ENCODE data around the gene FMR1. TPM values are rescaled to one million over a fixed set of nuclear protein-coding genes. Genes with fewer than 3 reads are reported as not detected.
A peak's percentile ranks its signal among the peaks of the same experiment; 100 is the strongest.

FMR1 gene
- 29.7 TPM for total RNA-seq

- TF ChIP-seq POLR2A (IDR thresholded peaks at IDR 0.05) (peak in 1 of 2 donors; percentile 26), POLR2AphosphoS5 (IDR thresholded peaks at IDR 0.05; ENCODE audit: insufficient read depth in 1 of 2, low read depth in 1 of 2) (peak; percentile 76 to 77), CTCF (IDR thresholded peaks at IDR 0.05) (no peak)
Measured at GRCh38 chrX:147911192-147912022, at the start of gene FMR1. Gene FMR1, plus strand, starts transcription at chrX:147911919. Its CDS starts 261 bp downstream, at chrX:147912180.

GRCh38 chrX:147875866-147876596 lies 35.7 kb upstream of the FMR1 start:
- TF ChIP-seq CTCF (IDR thresholded peaks at IDR 0.05) (no peak), POLR2A (IDR thresholded peaks at IDR 0.05) (no peak), POLR2AphosphoS5 (IDR thresholded peaks at IDR 0.05; ENCODE audit: insufficient read depth in 1 of 2, low read depth in 1 of 2) (no peak)
- no peaks in the 10 kb centered on the region for H3K27me3 ChIP-seq
- intact Hi-C loops (cut with DNase I) = no loop called here

More at GRCh38 chrX:147911192-147912022, at the start of gene FMR1:
- peak within 1 kb of the TSS; percentile 56 to 74 for H3K4me3 ChIP-seq
- peaks cover 24% of the 10 kb centered on the region for H3K4me1 ChIP-seq
- no peaks in the 10 kb centered on the region for H3K36me3 ChIP-seq
- DNase-seq (ENCODE audit: extremely low spot score in 2 of 2) = no peak
- H3K27ac ChIP-seq = peak within 1 kb of the TSS; percentile 94
- no peaks in the 10 kb centered on the region for H3K27me3 ChIP-seq
- no peaks in the 10 kb centered on the region for H3K9me3 ChIP-seq
- intact Hi-C loops (cut with DNase I) = no loop called here

GRCh38 chrX:147876849-147877646 lies 34.7 kb upstream of the FMR1 start:
- Histone ChIP-seq H3K4me3 (no peak overlapping the region), H3K27me3 (no peaks in the 10 kb centered on the region), H3K27ac (no peak overlapping the region), H3K9me3 (no peaks in the 10 kb centered on the region), H3K4me1 (no peaks in the 10 kb centered on the region), H3K36me3 (no peaks in the 10 kb centered on the region)
- DNase-seq (ENCODE audit: extremely low spot score in 2 of 2) = no peak
- TF ChIP-seq CTCF (IDR thresholded peaks at IDR 0.05) (no peak), POLR2AphosphoS5 (IDR thresholded peaks at IDR 0.05; ENCODE audit: insufficient read depth in 1 of 2, low read depth in 1 of 2) (no peak), POLR2A (IDR thresholded peaks at IDR 0.05) (no peak)
- intact Hi-C loops (cut with DNase I) = no loop called here

More at GRCh38 chrX:147875866-147876596, 35.7 kb upstream of the FMR1 start:
- Histone ChIP-seq H3K36me3 (no peaks in the 10 kb centered on the region), H3K4me1 (no peaks in the 10 kb centered on the region), H3K9me3 (no peaks in the 10 kb centered on the region), H3K4me3 (no peak overlapping the region), H3K27ac (no peak overlapping the region)
- DNase-seq (ENCODE audit: extremely low spot score in 2 of 2) = no peak

- no peak overlapping the region for H3K27ac ChIP-seq
- intact Hi-C loops (cut with DNase I) = no loop called here
- no peaks in the 10 kb centered on the region for H3K27me3 ChIP-seq
- H3K4me3 ChIP-seq = no peak overlapping the region
- DNase-seq (ENCODE audit: extremely low spot score in 2 of 2) = no peak
- no peaks in the 10 kb centered on the region for H3K4me1 ChIP-seq
- H3K36me3 ChIP-seq = no peaks in the 10 kb centered on the region
- TF ChIP-seq POLR2A (IDR thresholded peaks at IDR 0.05) = no peak
- no peak for TF ChIP-seq CTCF (IDR thresholded peaks at IDR 0.05)
- TF ChIP-seq POLR2AphosphoS5 (IDR thresholded peaks at IDR 0.05; ENCODE audit: insufficient read depth in 1 of 2, low read depth in 1 of 2) = no peak
- no peaks in the 10 kb centered on the region for H3K9me3 ChIP-seq
Measured at GRCh38 chrX:147877726-147878125, 34.0 kb upstream of the FMR1 start.

All from vagina (tissue), 2 donors.